Peyer's patch (tissue), 4 donors: ENCODE measurements around the gene PDE11A.

Experiments
- CTCF ChIP-seq, 6 experiments: fragments of 450-650 bp in 4 of 6; fragments of 200-600 bp in 2 of 6; sonication (generic) in 1 of 6; IDR thresholded peaks; one replicate each; pipeline ENCODE4 v1.5.1; 2017 to 2019; ENCODE audit warnings: antibody characterized with exemption in 6 of 6, mild to moderate bottlenecking in 3 of 6, moderate library complexity in 1 of 6
- POLR2A ChIP-seq, 2 donors: fragments of 450-650 bp; IDR thresholded peaks; one replicate each; pipeline ENCODE4 v1.5.1; 2017; ENCODE audit warnings: antibody characterized with exemption in 2 of 2, mild to moderate bottlenecking in 2 of 2, moderate library complexity in 2 of 2

- TF ChIP-seq POLR2A (IDR thresholded peaks at IDR 0.05) (no peak), CTCF (IDR thresholded peaks at IDR 0.05) (no peak)
Measured at GRCh38 chr2:177602611-177603164, 469.9 kb downstream of the PDE11A start.
